Osteoblast (primary cell): ENCODE measurements around the gene COX17. TPM values are rescaled to one million over a fixed set of nuclear protein-coding genes. Genes with fewer than 3 reads are reported as not detected.
A peak's percentile ranks its signal among the peaks of the same experiment; 100 is the strongest.

Experiments used
- DNase-seq: peaks from one replicate; pipeline ENCODE4 v3.0.0; 2011; ENCODE audit warnings: low spot score, mixed read lengths; ENCODE audit not compliant: insufficient read length; ENCODE audit errors: missing footprints
- H2AFZ ChIP-seq: 2 replicates; pipeline ENCODE4 v1.6.0; 2011; ENCODE audit warnings: mild to moderate bottlenecking, low read length
- H3K27ac ChIP-seq: 2 replicates; pipeline ENCODE4 v1.5.1; 2011; ENCODE audit warnings: mild to moderate bottlenecking, low read depth, low read length, moderate library complexity
- H3K27me3 ChIP-seq: 2 replicates; pipeline ENCODE4 v1.6.0; 2012; ENCODE audit warnings: mild to moderate bottlenecking, control low read depth, inconsistent platforms, low read length, moderate library complexity; ENCODE audit not compliant: insufficient read depth
- H3K36me3 ChIP-seq: 2 replicates; pipeline ENCODE4 v1.5.1; 2011; ENCODE audit warnings: mild to moderate bottlenecking, low read length, control low read depth, moderate library complexity; ENCODE audit not compliant: insufficient read depth
- H3K4me1 ChIP-seq: 2 replicates; pipeline ENCODE4 v1.5.1; 2011; ENCODE audit warnings: mild to moderate bottlenecking, low read length, control low read depth, moderate library complexity; ENCODE audit not compliant: insufficient read depth
- H3K4me2 ChIP-seq: 2 replicates; pipeline ENCODE4 v1.6.0; 2011; ENCODE audit warnings: mild to moderate bottlenecking, low read length; ENCODE audit not compliant: insufficient read depth
- H3K4me3 ChIP-seq: fragments of 200-600 bp; sonication (generic); 3 replicates; pipeline ENCODE4 v1.5.1; 2012; ENCODE audit warnings: mild to moderate bottlenecking, low read length, inconsistent platforms; ENCODE audit not compliant: insufficient read depth
- H3K79me2 ChIP-seq: 2 replicates; pipeline ENCODE4 v1.6.0; 2012; ENCODE audit warnings: mild to moderate bottlenecking, low read length, control low read depth, inconsistent platforms; ENCODE audit not compliant: insufficient read depth
- H3K9me3 ChIP-seq: 2 replicates; pipeline ENCODE4 v1.5.1; 2011; ENCODE audit warnings: low read depth, low read length, control low read depth
- H4K20me1 ChIP-seq: 2 replicates; pipeline ENCODE4 v1.6.0; 2012; ENCODE audit warnings: mild to moderate bottlenecking, low read length, control low read depth; ENCODE audit not compliant: insufficient read depth
- total RNA-seq: library from RNA; depleted of rRNA; stranded (reverse); fragments of >200 nt; gene quantifications from 2 replicates; pipeline ENCODE4 v1.2.3, GENCODE V29; 2012
- TF ChIP-seq, protein P1 (sequence below): IDR thresholded peaks from 2 replicates; pipeline ENCODE4 v1.5.1; 2011; ENCODE audit warnings: mild to moderate bottlenecking, low read depth, low read length, moderate library complexity; ENCODE audit errors: extremely low read depth

Gene COX17
- total RNA-seq, 1 donor = 8.0 TPM

DNA sequence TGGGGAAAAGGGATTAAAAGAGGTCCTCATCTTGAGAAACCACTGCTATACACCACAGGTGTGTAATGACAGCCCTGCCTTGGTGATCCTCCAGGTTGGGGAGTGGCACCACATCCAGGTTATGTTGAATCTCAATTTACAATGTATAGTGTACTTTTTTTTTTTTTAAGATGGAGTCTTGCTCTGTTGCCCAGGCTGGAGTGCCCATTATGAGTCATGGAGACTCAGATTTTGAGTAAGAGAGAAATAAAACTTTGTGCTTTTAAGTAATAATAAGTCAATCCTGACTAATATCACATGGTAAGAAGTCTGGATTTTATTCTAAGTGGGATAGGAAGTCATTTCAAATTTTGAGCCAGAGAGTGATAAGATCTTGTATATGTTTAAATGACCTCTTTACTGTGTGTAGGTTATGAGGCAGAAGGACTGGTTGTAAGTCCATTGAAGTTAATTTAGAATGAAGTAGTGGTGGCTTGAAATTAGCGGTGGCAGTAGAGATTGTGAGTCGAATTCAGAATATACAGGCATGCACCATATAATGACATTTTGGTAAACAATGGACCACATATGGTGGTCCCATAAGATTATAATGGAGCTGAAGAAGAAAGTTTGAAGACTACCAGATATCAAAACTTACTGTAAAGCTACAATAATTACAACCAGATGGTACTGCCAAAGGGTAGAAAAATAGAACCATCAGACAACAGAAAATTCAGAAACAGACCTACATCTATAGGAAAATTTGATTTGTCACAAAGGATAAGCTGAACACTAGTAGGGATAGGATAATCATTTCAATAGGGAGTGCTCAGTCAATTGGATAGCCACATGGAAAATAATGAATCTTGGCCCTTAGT, 37.5 kb downstream of the COX17 start:
- DNase-seq = no peak
- TF ChIP-seq, protein P1, sequence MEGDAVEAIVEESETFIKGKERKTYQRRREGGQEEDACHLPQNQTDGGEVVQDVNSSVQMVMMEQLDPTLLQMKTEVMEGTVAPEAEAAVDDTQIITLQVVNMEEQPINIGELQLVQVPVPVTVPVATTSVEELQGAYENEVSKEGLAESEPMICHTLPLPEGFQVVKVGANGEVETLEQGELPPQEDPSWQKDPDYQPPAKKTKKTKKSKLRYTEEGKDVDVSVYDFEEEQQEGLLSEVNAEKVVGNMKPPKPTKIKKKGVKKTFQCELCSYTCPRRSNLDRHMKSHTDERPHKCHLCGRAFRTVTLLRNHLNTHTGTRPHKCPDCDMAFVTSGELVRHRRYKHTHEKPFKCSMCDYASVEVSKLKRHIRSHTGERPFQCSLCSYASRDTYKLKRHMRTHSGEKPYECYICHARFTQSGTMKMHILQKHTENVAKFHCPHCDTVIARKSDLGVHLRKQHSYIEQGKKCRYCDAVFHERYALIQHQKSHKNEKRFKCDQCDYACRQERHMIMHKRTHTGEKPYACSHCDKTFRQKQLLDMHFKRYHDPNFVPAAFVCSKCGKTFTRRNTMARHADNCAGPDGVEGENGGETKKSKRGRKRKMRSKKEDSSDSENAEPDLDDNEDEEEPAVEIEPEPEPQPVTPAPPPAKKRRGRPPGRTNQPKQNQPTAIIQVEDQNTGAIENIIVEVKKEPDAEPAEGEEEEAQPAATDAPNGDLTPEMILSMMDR = no peak
- H3K36me3 ChIP-seq = no peaks in the 10 kb centered on the region
- H3K4me1 ChIP-seq = peaks cover 56% of the 10 kb centered on the region
- H4K20me1 ChIP-seq = no peaks in the 10 kb centered on the region
- H3K27me3 ChIP-seq = no peaks in the 10 kb centered on the region
- H3K9me3 ChIP-seq = no peaks in the 10 kb centered on the region
- H3K4me3 ChIP-seq = no peak overlapping the region
- no peaks in the 10 kb centered on the region for H3K79me2 ChIP-seq
- H2AFZ ChIP-seq = no peak overlapping the region
- no peak overlapping the region for H3K4me2 ChIP-seq
- peak overlapping the region; percentile 98 for H3K27ac ChIP-seq

DNA sequence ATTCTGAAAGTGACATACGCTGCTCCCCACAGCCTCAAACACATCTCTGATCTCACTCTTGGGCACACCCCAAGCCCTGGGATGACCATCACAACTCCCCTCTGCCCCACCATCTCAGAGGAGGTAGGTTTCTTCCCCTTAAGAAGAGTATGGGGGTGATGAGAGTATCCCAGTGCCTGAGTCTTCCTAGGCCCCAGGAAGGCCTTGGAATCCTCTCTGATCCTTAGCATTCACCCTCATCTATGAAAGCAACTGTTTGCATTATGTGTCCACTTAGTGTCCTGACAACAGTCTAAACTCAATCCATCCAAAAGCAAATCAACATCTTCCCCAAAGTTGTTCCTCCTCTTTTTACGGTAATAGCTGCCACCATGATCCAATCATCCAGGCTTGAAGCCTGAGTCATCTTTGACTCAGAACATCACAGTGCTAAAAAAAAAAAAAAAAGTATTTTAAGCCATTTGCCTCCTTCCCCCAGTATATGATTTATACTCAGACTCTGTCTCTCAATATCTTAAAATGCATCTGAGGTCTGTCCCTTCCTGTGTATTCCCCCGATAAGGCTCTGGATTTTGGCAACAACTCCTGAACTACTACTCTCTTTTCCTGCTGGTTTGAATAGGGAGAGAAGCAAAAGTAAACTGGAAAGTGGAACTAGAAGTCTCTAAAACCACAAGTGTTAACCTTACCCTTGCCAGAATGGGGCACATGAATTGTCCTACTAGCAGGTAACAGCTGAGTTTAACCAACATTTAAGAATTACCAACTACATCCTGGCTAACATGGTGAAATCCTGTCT, 39.3 kb downstream of the COX17 start:
- no peaks in the 10 kb centered on the region for H3K9me3 ChIP-seq
- H3K4me1 ChIP-seq = peaks cover 40% of the 10 kb centered on the region
- peak; percentile 87 for DNase-seq
- H3K4me3 ChIP-seq = peak overlapping the region; percentile 4
- H3K79me2 ChIP-seq = no peaks in the 10 kb centered on the region
- TF ChIP-seq, protein P1 = no peak
- peak overlapping the region; percentile 71 for H2AFZ ChIP-seq
- H3K36me3 ChIP-seq = no peaks in the 10 kb centered on the region
- H3K27ac ChIP-seq = peak overlapping the region; percentile 98
- H4K20me1 ChIP-seq = no peaks in the 10 kb centered on the region
- H3K27me3 ChIP-seq = no peaks in the 10 kb centered on the region
- H3K4me2 ChIP-seq = peak overlapping the region; percentile 72

DNA sequence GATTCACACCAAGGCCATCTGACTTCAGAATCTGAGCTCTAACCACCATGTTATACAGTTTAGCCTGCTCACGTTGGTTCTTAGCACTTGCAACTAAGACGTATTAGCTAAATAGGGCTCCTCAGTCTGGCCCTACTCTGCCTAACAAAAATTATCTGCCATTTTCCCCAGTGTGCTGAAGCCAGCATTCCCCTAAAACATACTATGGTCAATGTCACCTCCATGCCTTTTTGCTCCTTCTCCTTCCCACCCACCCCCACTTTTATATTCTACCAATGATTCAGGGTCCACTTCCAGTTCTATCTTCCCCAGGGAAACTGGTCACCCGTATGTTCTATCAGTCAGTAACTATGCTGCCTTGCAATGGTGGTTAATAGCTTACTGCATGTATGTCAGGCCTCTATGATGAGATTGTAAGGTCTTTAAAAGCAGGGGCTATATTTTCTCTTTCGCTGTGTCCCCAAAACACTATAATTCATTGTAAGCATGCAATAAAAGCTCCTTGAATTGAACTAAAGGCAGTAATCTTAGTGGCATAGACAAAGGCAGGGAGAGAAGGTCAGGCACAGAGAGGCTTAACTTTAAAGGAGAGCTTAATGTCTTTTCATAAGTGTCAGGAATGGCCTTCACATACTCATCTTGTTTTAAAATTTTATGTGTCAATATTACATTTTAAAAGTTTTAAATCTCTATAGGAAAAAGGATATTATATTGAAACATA, 40.2 kb downstream of the COX17 start:
- H3K27ac ChIP-seq = peak overlapping the region; percentile 98
- H3K4me2 ChIP-seq = peak overlapping the region; percentile 49
- H3K79me2 ChIP-seq = no peaks in the 10 kb centered on the region
- peaks cover 34% of the 10 kb centered on the region for H3K4me1 ChIP-seq
- DNase-seq = peak; percentile 58
- no peaks in the 10 kb centered on the region for H3K27me3 ChIP-seq
- TF ChIP-seq, protein P1 = no peak
- H3K9me3 ChIP-seq = no peaks in the 10 kb centered on the region
- H2AFZ ChIP-seq = no peak overlapping the region
- H4K20me1 ChIP-seq = no peaks in the 10 kb centered on the region
- H3K4me3 ChIP-seq = no peak overlapping the region
- H3K36me3 ChIP-seq = no peaks in the 10 kb centered on the region
